Fibroblast of skin of right quadriceps (primary cell): ENCODE data around the gene ULK1.
A peak's percentile ranks its signal among the peaks of the same experiment; 100 is the strongest.
"Not testable (repeated sequence)": the region's sequence is repeated elsewhere in the genome, so short reads cannot be mapped to it uniquely, and the experiment has no call there.

Source experiments
- DNase-seq: peaks from one replicate; pipeline ENCODE4 v3.0.0-alpha.2; 2013

The ULK1 gene

GRCh38 chr12:131862600-131862993 is 31.8 kb upstream of the ULK1 start:
- no peak for DNase-seq

GRCh38 chr12:131862994-131863710 is 31.3 kb upstream of the ULK1 start:
- DNase-seq, result peak; percentile 30

- no peak for DNase-seq
Observed at GRCh38 chr12:131863711-131864396, 30.6 kb upstream of the ULK1 start.

GRCh38 chr12:131864469-131864868 is 30.0 kb upstream of the ULK1 start:
- no peak for DNase-seq

- DNase-seq, result no peak
Observed at GRCh38 chr12:131865180-131865875, 29.1 kb upstream of the ULK1 start.

- DNase-seq, result no peak
Observed at GRCh38 chr12:131867471-131867870, 27.0 kb upstream of the ULK1 start.

- DNase-seq, result no peak
Observed at GRCh38 chr12:131867891-131868675, 26.3 kb upstream of the ULK1 start.

GRCh38 chr12:131869871-131870418 is 24.5 kb upstream of the ULK1 start:
- peak; percentile 76 for DNase-seq

GRCh38 chr12:131871677-131872076 is 22.7 kb upstream of the ULK1 start:
- no peak for DNase-seq

GRCh38 chr12:131872154-131873051 is 22.0 kb upstream of the ULK1 start:
- DNase-seq, result peak; percentile 72

- no peak for DNase-seq
Observed at GRCh38 chr12:131873293-131873692, 21.1 kb upstream of the ULK1 start.

GRCh38 chr12:131874972-131875371 is 19.4 kb upstream of the ULK1 start:
- not testable (repeated sequence) for DNase-seq

GRCh38 chr12:131877216-131877615 is 17.2 kb upstream of the ULK1 start:
- not testable (repeated sequence) for DNase-seq

GRCh38 chr12:131878436-131878835 is 16.0 kb upstream of the ULK1 start:
- DNase-seq, result not testable (repeated sequence)

GRCh38 chr12:131882804-131883520 is 11.5 kb upstream of the ULK1 start:
- no peak for DNase-seq

- DNase-seq, result no peak
Observed at GRCh38 chr12:131883521-131883900, 10.9 kb upstream of the ULK1 start.

- DNase-seq, result not testable (repeated sequence)
Observed at GRCh38 chr12:131885076-131885475, 9.3 kb upstream of the ULK1 start.

- DNase-seq, result no peak
Observed at GRCh38 chr12:131885543-131886057, 8.8 kb upstream of the ULK1 start.

GRCh38 chr12:131891722-131892121 is 2.7 kb upstream of the ULK1 start:
- not testable (repeated sequence) for DNase-seq

GRCh38 chr12:131892711-131893604 is 1.5 kb upstream of the ULK1 start:
- DNase-seq, result no peak
